ENCODE results near the gene PSMA7.

PSMA7 gene

DNA sequence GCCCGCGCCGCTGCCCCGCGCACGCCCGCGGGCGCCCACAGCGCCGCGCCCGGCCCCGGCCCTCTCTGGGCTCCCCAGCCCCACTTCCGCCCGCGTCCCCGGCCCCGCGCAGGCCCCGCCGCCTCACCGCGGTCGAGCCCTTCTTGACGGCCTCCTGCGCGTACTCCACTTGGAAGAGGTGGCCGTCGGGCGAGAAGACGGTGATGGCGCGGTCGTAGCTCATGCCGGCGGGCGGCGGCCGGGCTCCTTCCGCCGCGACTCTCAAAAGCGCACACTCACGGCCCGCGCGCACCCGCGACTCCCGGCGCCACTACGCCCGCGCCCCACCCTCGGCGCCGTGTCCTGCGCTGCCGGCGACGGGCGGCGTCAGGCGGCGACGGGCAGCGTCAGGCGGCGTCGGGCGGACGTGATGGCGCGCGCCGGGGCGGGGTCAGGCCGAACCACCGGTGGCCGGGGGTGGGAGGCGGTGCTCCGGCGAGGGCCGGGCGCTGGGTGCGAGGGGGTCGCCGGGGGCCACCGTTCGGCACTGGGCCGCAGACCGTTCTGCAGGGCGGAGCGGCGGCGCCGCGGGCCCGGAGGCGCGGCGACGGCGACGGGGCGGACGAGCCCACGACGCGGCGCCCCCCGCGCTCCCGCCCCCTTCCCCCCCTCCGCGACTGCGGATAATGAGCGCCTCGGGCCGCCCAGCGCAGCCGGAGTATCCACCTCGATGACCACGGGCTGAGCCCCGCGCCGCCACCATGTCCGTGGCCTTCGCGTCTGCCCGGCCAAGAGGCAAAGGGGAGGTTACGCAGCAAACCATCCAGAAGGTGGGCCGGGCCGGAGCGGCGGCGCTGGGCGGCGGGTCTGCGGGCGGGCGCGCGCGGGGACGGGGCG lies at the start of gene PSMA7, which contains the start of gene SS18L1:
PSMA7 (minus strand) TSS at position 314 of the 876 bp plus-strand sequence; CDS start at position 223, 91 bp downstream.
SS18L1 (plus strand) TSS at position 689 of the 876 bp plus-strand sequence; CDS start at position 741, 52 bp downstream.
- DNase-seq: peak; percentile 94

DNA sequence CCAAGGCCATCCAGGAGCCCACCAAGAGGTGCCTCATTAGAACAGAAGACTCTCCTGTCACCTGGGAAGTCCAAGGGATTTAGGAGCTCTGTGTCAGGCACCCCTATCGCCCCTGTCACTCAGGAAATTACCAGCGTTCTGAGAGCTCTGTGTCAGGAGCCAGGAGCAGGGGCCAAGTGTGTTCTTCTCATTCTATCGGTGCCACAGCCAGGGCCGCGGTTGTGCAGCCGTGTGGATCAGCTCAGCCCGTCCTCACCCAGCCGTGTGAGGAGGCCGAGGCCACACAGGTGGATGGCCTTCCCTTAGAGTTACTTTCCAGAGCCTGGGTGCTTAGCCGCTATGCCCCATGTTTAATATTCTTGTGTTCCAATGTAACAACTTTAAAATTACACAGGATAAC lies 49.4 kb upstream of the PSMA7 start:
- no peak for DNase-seq

DNA sequence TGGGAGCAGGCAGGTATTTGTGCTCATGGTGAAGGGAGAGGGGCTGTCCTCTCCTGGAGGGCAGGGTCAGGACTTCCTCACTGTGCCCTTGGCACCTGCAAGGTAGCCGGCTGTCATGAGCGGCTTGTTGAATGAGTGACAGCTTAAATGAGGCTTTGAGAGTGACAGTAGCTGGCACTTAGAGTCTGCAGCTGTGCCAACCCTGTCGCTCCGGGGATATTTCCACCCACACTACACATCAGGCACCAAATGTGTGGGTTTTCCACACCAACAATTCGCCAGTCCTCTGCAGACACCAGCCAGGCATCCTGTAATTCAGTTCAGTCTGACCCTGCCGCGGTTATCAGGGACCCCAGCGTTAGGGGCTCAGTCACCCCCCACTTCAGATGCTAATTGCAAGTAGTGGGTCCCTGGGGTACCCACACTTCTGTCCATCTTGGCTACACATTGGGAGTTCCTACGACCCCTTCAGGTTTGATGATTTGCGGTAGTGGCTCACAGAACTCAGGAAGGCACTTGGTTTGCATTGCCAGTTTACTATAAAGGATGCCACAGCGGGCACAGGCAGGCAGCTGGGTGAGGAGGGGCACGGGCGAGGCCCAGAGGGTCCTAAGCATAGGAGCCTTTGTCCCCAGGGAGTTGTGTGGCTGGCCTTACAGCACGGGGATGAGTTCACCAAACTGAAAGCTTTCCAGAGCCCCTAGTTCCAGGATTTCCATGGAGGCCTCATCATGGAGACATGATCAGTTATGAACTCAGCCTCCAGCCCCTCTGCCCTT lies 48.8 kb upstream of the PSMA7 start:
- no peak for DNase-seq

DNA sequence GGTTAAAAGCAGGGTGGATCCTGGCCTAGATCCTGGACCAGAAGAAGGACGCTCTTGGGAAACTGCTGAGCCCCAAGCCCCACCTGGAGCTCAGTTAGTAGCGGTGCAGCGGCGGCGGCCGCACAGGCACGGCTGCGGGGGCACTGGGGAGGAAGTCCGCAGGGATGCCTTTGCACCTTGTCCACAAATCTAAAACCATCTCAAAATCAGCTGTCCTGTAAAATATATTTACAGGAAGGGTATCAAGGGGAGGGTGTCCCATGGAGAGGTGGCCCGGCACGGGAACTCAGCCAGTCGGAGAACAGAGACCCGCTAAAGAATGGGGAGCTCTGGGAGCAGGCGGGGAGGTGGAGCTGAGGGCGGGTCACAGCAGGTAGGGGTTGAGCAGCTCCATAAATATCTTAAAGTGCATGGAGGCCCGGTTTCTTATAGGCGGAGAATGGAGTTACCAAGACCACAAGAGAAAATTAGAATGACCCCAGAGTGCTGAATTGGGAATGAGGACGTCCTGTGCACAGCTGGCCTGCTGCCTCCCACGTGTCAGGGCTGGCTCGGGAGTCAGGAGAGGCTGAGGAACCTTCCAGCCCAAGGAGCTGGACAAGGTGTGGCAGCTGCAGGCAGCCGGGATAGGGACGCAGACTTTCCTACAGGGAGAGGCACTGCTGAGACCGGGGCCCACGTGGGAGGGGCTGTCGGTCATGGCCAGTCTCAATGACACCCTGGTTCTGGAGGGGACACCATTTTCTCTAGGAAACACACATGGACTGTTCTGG lies 47.6 kb upstream of the PSMA7 start:
- no peak for DNase-seq

DNA sequence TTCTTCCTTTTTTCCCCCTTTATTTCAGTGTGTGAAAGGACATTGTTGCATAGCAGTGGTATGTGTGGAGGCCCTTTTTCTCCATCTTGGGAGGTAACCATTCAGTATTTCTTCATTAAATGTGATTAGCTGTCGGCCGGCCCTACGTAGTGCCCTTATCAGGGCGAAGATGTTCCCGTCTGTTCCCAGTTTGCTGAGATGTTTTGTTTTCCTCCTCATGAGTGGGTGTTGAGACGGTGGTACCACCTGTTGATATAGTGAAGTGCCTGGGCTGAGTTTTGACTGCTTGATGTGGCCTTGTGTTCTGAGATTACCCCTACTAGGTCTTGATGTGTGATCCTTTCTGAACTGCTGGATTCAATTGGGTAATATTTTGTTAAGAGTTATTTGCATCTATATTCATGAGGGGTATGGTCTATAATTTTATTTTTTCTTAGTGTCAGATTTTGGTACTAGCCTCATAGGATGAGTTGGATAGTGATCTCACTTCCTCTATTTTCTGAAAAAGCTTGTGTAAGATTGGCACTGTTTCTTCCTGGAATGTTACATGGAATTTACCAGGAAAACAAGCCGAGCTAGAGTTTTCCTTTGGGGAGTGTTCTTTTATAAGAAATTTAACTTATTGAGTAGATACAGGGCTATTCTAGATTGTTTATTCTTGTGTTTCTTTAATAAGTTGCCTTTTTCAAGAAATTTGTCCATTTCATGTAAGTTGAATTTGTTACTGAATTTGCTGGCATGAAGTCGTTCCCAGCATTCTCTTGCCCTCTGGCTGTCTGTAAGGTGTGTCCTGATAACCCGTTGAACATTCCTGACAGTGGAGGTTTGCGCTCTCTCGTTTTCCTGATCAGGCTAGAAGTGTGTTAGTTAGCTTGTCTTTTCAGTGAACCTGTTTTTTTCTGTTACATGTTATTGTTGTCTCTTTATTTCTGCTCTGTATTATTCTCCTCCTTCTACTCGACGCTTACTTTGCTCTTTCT lies 44.0 kb upstream of the PSMA7 start:
- DNase-seq: no peak

DNA sequence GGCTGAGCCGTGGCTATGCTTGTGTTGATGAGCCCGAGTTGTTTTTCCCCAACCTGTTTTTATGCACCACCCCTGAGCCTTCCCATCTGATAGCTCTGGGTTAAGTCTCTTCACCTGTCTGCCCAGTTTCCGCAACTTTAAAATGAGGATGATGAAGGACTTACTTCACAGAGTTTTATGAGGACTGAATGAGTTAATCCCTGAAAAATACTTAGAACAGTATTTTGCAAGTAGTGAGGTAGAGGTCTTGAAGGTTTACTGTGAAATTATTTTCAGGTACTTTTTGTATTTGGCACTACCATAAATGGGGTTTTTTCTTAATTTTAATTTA lies 42.9 kb upstream of the PSMA7 start:
- no peak for DNase-seq

DNA sequence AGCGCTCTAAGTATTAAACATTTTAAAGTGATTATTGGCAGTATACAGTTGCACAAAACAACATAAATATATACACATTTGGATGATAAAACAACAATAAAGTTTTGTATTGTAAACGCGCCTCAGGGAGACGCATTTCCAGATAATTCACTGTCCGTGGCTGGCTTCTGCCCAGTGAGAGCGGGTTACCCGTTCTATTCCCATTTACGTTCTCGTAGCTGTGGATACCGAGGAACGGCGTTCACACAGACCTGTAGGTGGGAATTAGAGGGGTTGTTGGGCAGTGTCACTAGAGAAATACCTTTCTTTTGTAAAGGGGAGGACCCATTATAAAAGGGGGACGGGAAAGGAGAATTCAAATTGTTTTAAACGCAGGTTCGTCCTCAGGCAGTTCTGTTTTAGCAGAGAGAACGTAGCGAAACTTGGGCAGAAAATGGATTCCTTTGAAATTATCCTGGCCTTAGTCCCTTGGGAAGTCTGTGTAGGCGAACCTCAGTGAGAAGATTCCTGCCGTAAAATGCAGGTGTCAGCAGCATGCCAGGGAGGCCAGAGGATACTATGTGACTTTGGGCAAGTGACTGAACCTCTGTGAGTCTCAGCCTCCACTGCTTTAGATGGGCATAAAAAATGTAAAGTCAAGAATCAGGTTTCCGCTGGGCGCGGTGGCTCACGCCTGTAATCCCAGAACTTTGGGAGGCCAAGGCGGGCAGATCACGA lies 40.4 kb upstream of the PSMA7 start:
- peak; percentile 29 for DNase-seq

DNA sequence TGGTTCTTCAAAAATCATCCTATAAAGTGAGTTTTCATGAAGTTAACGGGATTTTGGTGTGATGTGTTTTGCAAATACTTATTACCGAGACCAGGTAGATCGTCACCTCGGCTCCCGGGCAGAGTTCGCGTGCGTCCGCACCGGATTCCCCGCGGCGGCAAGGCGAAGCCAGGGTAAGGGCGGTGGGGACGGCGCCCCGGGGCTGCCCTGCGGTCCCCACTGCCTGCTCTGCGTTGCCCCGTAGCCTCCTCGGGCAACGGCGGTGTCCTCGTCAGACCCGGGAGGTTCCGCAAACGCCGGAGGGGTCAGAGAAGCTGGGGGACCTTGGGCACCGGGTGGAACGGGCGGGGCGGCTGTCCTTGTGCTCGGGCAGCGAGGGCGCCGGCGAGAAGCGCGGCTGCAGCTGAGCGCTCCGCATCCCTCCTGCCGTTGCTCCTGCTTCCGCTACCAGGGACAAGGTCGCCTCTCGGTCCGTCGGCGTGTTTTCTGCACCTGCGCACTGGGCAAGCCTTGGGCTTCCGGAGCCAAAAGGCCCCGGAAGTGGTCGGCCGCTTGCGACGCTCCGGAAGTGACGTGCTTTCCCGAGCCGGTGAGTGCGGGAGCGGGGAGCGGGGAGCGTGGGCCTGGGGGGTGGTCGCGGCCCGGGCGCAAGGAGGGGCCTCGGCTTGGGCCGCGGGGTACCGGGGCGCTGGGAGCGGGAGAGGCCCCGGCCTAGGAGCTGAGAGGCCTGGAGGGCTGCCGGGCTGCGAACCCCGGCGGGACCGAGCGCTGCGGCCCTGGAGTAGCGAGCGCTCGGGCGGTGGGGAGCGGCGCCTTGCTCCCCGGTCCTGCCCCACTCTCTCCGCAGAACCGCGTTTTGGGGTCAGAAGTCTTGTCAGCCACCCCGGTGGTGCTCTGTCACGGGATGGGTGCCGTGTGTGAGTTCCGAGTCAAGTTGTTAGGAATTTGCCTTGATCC lies 39.6 kb upstream of the PSMA7 start, which contains the start of gene MTG2:
MTG2 (plus strand) TSS at position 560 of the 957 bp plus-strand sequence. CDS start 10,393 bp downstream, outside the sequence.
- peak; percentile 98 for DNase-seq

DNA sequence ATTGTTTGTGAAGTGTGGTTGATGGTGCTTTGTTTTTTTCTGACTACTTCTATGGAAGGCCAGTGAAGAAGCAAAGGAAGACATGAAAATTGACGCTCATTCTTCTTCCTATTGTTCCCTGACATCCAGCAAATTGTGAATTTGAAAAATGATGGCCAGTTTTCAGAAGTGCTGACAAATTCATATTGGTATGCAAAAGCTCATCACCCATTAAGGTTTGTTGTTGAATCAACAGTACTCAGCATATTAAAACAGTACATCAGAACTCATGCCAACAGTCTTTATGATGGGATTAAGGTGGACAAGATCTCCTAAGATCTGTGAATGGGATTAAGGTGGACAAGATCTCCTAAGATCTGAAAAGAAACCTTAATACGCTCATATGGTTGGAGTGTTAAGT lies 38.6 kb upstream of the PSMA7 start:
- DNase-seq: no peak

DNA sequence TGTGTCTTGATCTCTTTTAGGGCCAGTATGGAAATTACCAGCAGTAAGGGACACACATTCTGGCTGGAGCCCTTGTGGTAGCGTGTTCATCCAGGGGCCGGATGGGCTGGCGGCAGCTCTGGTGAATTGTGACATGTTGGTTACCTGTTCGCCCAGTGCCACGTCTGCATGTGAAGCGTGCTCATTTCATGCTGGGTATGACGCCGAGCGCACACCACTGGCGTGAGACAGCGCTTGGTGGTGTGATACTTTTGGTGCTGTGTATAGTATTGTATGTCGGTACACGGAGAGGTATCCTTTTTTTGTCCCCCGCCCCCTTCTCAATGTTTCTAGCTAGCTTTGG lies 35.9 kb upstream of the PSMA7 start:
- DNase-seq: no peak

DNA sequence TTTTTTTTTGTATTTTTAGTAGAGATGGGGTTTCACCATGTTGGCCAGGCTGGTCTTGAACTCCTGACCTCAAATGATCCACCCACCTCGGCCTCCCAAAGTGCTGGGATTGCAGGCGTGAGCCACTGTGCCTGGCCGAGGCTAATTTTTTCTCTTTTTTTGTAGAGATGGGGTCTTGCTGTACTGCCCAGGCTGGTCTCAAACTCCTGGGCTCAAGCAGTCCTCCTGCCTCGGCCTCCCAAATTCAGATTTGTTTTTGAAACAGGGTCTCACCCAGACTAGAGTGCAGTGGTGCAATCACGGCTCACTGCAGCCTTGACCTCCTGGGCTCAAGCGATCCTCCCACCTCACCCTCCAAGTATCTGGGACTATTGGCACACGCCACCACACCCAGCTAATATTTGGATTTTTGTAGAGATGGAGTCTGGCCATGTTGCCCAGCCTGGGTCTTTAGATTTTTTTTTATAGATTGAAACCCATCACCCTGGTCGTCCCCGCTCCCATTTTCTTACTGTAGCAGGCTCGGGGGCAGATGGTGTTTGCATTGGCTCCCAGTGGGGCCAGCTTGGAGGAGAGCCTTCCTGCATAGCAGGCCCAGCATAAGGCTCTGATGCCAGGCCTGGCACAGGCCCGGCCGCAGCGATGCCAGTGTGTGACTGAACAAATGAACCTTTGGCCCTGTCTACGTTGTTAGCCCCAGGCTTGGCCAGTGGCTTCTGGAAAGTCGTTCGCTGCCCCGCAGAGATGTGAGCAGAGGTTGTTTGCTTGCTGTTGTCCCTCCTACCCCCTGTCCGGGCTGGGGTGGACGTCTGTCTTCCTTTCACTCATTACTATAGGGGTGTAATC lies 35.3 kb upstream of the PSMA7 start:
- no peak for DNase-seq

DNA sequence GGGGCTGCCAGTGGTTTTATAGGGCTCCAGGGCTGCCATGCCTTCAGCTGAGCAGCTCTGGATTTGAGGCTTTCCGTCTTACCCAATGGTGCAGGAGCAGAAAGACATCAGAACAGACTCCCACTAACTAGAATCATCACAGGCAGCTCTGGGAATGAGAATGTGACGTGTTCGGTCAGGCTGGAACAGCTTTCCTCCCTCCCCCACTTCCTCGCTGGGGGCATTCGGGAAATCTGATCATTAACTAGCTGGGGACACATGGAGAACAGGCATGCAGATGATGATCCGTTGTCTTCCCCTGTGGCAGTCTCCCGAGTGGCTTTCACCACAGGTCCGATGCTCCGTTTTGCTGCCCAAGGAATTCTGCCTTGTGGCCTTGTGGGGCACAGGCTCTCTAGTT lies 34.1 kb upstream of the PSMA7 start:
- DNase-seq: no peak

DNA sequence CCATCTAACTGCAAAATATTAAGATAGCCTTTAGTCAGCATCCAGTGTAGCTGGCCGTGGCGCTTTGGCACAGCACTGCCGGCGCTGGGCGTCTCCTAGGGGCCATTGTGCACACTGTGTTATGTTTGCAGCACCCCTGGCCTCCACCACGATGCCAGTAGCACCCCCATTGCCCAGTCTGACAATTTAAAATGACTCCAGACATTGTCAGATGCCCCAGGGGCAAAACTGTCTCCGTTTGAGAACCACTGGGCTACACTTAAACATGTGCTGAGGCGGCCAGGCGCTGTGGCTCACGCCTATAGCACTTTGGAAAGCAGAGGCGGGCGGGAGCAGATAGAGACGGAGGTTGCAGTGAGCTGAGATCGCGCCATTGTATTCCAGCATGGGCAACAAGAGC lies 33.7 kb upstream of the PSMA7 start:
- no peak for DNase-seq

DNA sequence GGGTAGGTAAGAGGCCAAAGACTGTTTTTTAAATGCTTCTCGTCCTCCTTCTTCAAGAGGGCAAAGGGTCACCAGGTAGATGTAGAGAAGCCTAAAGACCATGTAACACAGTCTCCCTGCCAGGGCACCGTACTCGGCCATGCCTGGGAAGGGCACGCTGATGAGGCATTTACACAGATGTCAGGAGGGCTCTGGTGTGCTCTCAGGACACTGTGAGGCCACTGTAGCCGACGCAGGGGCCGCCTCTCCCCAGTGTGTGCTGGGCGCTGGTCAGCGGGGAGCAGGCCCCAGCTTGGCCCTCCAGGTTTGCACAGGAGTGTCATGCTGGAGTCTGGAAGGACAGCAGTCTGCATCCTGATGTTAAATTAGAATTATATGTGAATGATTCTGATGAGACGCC lies 32.5 kb upstream of the PSMA7 start:
- DNase-seq: no peak

DNA sequence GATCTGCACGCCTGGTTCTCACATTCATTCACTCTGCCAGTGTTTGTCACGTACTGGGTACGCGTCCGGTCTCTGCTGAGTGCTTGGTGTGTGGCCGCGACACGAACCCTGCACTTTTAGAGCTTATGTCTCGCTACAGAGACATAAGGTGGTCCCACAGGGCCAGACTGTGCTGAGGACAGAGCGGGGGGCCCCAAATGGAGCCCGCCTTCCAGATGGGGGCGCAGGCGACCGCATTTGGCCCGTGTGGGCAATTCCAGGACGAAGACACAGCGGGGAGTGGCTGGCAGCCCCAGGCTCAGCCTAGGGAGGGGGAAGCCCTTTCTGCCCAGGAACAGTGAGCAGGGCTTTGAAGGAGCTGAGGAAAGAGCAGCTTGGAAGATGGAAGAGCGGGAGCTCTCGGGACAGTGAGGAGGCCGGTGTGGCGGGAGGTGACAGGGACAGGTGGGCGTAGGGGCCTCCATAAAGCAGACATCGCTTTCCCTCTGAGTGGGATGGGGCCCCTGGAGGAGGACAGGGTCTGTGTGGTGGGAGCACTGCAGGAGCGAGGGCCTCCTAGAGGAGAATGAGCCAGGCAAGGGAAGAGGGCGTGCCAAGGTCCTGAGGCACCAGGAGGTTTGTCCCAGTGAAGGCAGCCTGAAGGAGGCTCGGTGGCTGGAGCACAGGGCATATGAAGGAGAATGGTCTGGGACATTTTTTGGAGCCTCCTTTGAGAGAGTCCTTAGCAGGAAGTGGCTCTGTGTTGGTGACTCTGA lies 31.9 kb upstream of the PSMA7 start:
- no peak for DNase-seq

DNA sequence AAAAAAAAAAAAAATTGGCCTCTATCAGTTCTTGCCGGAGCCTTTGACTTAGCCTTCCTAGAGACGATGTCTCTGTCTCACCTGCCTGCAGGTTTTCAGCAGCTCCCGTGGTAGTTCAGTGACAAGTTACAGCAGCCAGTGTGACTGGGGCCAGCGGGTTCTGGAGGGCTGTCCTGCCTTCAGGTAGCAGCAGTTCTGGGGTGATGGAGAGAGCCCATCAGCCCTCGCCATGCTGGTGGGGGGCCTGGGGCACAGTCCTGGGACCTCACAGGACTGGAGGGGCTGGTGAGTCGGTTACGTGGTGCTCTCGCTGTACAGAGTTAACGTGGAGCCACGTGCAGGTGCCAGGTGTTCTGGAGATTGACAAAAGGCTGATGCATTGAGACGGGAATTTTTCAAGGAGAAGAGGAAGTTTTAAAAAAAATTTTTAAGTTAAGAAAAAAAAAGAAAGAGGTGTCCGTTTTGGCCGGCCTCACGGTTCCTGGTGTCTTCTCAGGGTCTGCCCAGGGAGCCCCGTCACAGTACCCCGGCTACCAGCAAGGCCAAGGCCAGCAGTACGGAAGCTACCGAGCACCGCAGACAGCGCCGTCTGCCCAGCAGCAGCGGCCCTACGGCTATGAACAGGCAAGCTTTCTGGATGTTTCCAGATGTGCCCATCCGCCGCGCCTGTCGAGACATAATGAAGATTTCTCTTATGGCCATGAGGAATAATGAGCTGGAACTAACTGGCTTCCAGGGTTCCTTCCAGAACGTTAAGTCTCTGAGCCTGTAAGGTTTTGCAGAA lies 31.0 kb upstream of the PSMA7 start:
- no peak for DNase-seq

DNA sequence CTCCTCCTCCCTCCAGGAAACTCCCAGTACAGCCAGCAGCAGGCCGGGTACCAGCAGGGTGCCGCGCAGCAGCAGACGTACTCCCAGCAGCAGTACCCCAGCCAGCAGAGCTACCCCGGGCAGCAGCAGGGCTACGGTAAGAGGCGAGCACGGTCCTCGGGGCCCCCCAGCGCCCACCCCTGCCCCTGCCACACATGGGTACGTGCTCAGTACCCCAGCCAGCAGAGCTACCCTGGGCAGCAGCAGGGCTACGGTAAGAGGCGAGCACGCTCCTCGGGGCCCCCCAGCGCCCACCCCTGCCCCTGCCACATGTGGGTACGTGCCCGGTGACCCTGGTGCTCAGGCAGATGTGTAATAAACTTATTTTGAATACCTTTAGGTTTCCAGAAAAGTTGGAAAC lies 29.5 kb upstream of the PSMA7 start:
- DNase-seq: no peak

DNA sequence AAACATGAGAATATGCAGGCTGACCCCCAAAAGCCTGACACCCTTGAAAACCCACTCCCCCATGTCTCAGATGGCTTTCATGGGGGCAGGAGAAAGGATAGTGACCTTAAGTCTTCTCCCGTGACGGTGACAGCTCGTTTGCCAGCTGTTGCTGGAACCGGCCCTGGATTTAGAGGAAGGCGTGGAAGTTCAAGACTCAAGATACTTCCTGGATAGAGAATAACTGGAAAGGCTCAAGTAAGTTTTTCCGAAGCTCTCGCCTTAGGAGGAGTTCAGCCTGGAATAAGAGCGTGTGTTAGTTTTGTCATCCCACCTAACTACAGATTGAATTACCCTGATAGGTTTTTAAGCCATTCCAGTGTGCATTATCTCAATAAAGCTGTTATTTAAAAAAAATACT lies 28.1 kb upstream of the PSMA7 start:
- no peak for DNase-seq
